HG02981 (cell line): ENCODE results near the gene PVR.
"Not testable (repeated sequence)": the region's sequence is repeated elsewhere in the genome, so short reads cannot be mapped to it uniquely, and the experiment has no call there.

Source experiments
- ATAC-seq: cut with Tn5 transposase; IDR thresholded peaks from one replicate; pipeline ENCODE4 v1.9.1; 2021; ENCODE audit warnings: mild to moderate bottlenecking, moderate library complexity; ENCODE audit not compliant: unreplicated experiment

Gene PVR, protein sequence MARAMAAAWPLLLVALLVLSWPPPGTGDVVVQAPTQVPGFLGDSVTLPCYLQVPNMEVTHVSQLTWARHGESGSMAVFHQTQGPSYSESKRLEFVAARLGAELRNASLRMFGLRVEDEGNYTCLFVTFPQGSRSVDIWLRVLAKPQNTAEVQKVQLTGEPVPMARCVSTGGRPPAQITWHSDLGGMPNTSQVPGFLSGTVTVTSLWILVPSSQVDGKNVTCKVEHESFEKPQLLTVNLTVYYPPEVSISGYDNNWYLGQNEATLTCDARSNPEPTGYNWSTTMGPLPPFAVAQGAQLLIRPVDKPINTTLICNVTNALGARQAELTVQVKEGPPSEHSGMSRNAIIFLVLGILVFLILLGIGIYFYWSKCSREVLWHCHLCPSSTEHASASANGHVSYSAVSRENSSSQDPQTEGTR

DNA sequence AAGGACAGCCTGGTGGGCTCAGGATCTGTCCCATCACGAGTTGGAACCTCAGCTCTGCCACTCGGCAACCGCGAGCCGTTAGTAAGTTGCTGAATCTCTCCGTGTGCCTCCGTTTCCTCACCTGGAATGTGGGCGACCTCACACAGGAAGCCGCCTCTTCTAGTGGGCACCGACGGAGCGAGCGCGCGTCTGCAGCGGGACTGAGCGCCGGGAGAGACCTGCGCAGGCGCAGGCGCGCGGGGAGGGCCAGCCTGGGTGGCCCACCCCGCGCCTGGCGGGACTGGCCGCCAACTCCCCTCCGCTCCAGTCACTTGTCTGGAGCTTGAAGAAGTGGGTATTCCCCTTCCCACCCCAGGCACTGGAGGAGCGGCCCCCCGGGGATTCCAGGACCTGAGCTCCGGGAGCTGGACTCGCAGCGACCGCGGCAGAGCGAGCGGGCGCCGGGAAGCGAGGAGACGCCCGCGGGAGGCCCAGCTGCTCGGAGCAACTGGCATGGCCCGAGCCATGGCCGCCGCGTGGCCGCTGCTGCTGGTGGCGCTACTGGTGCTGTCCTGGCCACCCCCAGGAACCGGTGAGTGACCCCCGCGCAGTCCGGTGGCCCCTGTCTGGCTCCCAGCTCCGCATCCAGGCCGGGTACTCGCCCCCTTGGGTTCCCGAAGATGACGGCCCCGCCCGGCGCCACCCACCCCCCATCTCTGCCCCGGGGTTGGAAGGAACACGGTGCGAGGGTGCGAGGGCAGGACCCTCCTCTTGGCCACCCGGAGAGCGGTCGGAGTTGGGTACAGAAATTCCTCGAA, at the start of gene PVR:
TSS of gene PVR (plus strand) at position 306 of the 797 bp plus-strand sequence. CDS start at position 493, 187 bp downstream.
- ATAC-seq = no peak

DNA sequence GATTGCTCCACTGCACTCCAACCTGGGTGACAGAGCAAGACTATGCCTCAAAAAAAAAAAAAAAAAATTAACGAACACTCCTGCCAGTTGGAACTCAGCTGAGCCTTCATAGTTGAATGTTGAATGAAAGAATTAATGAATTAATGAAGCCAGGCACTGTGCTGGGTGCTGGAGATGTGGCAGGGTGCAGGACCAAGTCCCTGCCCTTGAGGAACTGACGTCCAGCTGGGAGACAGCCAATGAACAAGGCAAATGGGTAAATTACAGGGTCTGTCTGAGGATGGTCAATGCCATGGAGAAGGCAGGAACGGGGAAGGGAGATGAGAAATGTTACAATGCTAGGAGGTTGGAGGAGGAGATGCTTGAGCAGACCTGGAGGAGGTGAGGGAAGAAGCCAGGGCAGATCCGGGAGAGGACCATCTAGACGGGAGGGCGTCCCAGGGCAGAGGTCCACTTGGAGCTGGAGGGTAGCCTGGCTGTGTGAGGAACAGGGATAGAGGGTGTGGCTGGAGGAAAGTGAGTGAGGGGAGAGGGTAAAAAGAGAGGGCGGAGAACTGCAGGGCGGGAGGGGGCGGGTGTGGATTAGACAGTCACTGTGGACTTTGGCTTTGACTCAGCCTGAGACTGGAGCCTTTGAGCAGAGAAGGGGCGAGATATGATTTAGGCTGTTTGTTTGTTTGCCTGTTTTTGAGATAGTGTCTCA, 47.1 kb upstream of the PVR start:
- ATAC-seq = no peak

DNA sequence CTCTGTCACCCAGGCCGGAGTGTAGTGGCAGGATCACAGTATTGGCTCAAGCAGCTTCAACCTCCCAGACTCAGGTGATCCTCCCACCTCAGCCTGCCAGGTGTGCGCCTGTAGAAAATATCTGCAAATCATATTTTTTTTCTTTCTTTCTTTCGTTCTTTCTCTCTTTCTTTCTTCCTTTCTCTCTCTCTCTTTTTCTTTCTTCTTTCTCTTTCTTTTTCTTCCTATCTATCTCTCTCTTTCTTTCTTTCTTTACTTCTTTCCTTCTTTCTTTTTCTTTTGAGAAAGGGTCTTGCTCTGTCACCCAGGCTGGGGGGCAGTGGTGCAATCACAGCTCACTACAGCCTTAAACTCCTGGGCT, 46.6 kb upstream of the PVR start:
- ATAC-seq = no peak

DNA sequence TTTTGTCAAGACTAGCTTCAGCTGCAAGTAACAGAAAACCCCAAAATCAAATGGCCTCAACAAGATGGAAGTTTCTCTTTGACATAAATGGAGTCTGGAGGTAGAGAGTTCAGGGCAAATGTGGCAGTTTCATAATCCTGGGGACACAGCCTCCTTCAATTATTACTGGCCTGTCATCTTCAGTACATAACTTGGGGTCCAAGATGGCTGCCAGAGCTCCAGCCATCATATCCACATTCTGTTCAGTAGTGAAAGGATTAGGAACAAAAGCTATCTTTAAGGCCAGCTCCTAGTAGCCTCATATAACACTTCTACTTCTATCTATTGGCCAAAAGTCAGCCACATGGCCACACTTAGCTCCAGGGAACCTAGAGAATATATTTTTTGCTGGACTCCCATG, 45.4 kb upstream of the PVR start:
- no peak for ATAC-seq

DNA sequence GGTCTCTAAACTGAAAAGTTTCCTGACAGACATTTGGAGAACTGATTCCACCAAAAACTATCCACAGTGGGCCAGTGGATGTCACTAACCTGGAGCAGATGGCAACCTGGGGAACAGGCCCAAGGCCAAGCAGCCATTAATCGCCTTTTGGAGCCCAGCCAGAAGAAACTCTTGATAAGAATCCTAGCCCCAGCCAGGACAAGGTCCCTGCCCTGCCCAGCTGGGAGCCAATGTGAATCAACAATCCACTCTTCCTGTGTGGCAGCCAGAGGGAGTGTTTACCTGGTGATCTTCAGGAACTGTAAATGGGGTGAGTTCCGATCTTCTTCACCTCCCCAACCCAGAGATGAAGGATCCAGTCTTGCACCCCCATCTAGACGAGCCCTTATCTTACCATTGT, 44.8 kb upstream of the PVR start:
- ATAC-seq = no peak

DNA sequence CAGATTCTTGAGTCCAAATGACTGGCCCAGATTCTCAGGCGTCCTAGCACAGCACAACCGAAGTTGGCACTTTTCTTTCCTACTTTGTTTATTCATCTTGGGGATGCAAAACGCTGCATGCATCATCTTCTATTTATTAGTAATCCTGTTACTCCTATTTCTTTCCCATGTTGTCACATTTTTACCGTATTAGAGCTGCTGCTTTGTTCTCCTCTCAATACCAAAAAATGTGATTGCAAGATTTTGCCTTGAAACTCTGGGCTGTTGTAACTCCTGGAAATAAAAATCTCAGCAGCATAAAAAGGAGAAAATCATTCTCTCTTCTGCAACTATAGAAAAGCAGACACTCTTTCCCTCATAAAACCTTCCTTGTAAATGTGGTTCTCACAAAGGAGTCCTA, 43.2 kb upstream of the PVR start:
- ATAC-seq = no peak

DNA sequence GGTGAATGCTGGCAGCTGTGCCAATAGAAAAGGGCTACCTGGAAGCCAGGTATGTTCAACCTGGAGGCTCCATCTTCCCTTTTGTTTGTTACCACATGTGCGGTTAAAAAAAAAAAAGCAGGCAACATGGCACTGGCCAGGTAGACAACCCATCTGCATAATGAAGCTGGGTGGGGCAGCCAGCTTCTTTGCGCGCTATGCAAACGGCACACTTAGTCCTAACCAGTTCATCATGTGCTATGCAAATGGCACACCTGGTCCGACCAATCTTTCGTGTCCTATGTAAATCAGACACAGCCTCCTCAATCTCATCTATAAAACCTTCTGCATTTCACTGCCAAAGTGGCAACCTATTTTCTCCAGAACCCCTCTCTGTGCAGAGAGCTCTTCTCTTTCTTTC, 41.6 kb upstream of the PVR start:
- ATAC-seq = no peak

DNA sequence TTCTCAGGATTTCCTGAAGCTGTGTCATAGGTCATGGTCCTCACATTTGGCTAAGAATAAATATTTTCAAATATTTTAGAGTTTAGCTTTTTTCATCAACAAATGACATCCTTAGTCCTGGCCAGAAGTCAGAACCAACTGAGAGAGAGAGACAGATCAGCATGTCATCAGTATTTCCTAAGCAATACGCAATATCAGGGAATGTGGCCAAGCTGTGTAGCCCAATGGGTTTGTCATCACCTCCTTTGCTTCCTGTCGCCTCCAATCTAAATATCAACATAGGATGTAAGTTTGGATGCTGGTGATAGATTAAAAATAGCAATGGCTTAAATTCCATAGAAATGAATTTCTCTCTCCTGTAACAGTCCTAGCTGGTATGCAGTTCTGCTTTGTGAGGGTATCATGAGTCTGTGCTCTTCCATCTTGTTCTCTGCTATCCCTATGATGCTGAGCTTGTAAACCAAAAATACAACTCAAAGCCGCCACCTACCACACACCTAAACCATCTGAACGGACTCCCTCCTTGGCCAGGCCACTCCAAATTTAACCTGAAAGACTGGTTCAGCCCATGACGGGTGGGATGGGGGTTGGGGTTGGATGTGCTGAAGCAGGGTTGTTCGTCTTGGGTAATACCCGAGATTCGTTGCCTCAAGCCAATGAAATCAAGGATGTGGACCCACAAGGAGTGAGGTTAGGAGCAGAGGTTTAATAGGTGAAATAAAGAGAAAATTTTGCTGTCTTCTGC, 40.3 kb upstream of the PVR start:
- ATAC-seq = no peak

DNA sequence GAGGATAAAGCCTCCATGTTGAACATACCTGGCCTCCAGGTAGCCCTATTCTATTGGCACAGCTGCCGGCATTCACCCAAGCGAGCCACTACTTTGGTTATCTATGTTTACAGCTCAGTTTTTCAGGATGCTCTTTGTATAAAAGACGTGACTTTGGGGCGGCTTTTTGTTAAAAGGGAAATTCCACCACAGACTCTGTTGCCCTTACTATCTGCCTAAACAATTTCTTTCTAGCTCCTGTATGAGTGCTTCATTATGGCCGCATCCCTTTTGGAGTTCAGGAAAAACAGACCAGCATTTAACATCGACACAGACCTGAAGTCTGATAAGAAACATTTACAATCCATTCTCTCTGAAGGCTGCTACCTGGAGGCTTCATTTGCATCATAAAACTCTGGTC, 39.5 kb upstream of the PVR start:
- ATAC-seq = no peak

DNA sequence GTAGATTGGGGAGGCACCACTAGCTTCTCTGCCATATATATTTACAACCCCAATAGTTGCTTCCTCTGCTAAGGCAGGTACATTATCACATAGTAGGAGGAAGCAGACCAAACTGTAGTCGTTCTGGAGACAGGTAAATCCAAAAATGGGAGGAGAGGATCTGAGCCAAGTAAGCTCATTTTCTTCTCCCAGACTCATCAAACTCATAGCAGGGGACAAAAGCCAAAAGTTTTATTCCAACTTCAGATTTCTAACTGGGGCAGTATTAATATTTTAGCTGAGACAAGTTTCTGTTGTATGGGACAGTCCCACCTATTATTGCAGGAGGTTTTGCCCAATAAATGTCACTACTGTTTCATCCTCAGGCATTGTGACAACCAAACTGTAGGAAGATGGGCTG, 38.2 kb upstream of the PVR start:
- no peak for ATAC-seq

DNA sequence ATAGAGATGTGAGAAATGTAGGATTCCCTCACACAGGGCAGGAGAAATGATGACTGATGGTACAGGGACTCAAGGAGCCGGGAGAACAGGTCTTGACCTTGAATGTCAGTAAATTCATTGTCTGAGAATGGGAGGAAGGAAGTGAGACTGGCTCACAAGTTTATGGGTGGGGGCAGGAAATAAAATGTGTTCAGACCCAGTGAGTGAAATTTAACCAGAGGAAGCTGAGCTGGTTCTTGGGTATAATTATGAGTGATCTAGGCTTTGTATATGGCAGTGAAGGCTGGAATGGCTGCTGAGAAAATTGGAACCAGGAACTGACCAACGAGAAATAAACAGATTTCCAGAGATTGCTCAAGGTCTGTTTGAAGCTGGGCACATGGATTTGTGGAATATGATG, 36.7 kb upstream of the PVR start:
- ATAC-seq = no peak

DNA sequence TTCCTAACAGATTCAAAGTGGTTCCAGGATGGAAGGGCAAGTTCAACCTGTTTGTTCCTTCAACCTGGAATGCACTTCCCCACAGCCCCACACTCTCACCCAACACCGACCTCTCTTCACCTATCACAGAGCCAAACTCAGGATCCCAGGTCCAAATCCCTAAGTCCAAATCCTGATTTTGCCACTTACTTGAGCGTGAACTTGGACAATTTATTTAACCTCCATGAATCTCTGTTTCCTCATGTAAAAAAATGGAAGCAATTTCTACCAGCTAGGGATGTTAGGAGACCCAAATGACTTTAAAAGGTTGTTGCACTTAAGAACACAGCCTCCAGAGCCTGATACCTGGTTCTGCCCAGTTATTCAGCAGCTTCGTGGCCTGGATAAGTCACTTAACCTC, 35.8 kb upstream of the PVR start:
- no peak for ATAC-seq

DNA sequence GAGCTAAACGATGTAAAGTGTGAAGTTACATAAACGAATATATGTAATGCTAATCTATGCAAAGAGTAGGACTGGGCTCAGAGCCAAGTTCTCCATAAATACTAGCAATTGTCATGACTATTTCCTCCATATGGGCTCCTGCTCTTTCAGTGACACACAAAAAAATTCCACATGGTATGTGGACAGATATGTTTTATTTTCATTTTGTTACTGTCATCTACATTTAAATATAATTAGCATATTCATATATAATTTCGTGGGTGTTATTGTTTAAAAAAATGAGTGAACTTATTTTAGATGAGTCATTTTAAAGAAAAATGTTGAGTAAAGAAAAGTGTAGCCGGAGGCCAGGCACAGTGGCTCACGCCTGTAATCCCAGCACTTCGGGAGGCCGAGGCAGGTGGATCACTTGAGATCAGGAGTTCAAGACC, 35.3 kb upstream of the PVR start:
- no peak for ATAC-seq

DNA sequence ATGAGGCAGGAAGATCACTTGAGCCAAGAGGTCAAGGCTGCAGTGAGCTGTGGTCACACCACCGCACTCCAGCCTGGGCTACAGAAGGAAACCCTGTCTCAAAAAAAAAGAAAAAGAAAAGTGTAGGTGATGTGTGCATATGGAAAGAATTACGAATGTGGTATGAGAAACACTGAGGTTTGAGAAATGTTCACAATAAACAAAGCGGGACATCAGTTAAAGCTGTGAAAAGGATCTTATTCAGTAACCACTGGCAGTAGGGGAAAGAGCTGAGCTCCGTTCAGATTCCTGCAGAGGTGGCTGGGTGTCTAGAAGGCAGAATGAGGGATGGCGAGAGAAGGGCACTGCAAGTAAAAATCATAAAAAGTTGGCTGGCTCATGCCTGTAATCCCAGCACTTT, 34.5 kb upstream of the PVR start:
- ATAC-seq = no peak

DNA sequence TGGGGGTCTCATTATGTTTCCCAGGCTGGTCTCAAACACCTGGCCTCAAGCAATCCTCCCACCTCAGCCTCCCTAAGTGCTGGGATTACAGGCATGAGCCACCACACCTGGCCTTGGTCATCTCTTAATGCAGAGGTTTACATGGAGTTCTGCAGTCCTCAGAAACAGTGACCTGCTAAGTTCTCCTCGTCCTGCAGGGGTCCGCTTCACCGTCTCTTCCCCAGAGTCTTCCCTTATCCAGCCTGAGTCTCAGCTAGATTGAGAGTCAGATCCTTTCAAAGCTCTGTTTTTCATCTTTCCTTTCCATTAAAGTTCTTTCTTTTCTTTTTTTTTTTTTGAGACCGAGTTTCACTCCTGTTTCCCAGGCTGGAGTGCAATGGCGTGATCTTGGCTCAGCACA, 33.2 kb upstream of the PVR start:
- ATAC-seq = not testable (repeated sequence)

DNA sequence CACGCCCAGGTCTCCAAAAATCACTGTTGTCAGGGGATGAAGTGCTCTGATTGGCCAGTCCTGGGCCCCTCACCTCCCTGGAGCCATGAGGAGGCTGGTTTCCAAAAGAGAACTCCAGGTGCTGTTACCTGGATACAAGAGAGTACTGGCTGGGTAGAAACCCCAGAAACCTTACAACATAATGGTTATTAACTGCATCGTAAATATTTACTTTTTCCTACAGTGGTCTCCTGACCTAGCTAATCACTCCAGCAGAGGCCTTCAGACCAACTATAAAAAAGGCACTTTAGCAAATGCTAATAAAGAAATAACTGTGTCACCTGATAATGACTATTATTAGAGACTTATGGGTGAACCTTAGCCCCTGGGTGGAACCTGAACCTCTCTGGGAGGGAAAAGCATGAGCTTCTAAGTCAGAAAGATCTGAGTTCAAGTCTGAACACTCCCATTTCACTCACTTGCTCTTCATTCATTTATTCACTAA, 31.9 kb upstream of the PVR start:
- no peak for ATAC-seq

DNA sequence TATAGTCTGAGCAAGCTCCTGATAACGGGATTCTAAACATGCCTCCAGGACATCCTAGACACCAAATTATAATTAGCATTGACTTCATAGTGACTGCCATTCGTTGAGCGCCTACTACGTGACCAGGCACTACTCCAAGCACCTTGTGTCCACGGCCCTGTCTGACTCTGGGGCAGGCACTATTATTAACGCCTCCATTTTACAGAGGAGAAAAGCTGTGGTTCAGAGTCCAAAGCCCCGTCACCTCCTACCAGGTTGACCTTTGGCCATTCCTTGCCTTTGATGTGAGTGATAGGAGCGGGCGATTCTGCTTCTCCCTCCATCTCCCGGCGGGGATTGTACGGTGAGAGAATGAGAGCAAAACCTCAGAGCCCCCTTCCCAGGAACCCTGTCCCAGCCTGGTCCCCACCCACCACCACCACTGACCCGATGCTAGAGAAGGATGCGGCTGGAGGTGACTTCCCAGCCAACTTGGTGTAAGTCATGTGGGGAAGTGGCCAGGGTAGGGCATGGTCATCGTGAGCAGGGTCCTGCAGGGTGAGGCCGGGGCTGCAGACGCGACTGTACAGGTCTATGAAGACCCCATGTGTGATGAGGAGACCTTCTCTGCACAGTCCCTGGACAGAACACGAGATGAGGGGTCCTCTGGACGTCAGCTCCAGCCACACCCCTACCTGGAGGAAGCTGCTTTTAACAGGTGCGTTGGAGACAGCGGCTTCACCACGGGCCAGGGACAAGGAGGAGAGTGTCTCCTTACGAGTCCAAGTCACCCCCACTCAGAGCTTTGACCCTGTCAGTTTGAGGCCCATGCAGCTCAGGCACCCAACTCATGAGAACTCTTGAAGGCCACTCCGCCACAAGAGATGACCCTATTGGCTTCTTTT, 30.2 kb upstream of the PVR start, which contains the start of gene IGSF23:
TSS of gene IGSF23 (plus strand) at position 269 of the 884 bp plus-strand sequence. CDS start at position 352, 83 bp downstream.
- no peak for ATAC-seq

DNA sequence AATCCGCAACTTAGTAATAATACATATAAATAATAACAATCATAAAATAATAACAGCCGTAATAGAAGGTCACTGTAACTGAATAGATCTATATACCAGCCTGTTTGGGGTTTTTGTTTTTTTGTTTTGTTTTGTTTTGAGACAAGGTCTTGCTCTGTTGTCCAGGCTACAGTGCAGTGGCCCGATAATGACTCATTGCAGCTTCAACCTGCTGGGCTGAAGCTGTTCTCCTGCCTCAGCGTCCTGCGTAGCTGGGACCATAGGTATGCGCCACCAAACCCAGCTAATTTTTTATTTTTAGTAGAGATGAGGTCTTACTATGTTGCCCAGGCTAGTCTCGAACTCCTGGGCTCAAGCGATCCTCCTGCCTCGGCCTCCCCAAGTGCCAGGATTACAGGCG, 29.4 kb upstream of the PVR start:
- no peak for ATAC-seq

DNA sequence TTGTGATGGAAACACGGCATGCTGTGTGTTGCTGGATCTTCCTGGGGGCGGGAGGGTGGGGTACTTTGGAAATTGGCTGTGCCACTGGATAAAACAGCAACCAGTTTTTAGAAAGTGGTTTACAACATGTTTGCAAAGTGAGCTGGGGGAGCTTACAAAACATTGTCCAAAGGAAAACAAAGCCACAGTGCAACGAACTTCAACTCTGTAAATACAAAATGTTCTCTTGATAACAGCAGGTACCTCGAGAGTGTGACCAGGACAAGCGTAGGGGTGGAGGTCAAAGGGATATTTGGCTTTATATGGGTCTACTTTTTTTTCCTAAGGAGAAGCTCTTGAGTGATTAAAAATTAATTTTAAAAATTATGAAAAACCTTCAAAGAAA, 27.9 kb upstream of the PVR start:
- no peak for ATAC-seq
